GM12878 (cell line): ENCODE data around the gene FEM1B.

Source experiments
- CTCF ChIP-seq, 3 experiments: IDR thresholded peaks in 2 of 3; conservative IDR thresholded peaks in 1 of 3; 2 replicates each; pipeline ENCODE4 v1.5.1; 2011; ENCODE audit warnings: low read depth in 3 of 3, low read length in 3 of 3, mild to moderate bottlenecking in 3 of 3, control low read depth in 2 of 3, moderate library complexity in 2 of 3, inconsistent platforms in 1 of 3, mixed read lengths in 1 of 3; ENCODE audit not compliant: control insufficient read depth in 2 of 3, insufficient read depth in 1 of 3; ENCODE audit errors: extremely low read depth in 1 of 3
- EP300 ChIP-seq, 2 experiments: fragments of 150-350 bp in 1 of 2; IDR thresholded peaks; 2 replicates each; pipeline ENCODE4 v1.6.1; 2011 to 2012; ENCODE audit warnings: low read depth in 2 of 2, low read length in 2 of 2, borderline replicate concordance in 1 of 2, improper control_type of control experiment in 1 of 2, inconsistent platforms in 1 of 2; ENCODE audit not compliant: control insufficient read depth in 1 of 2
- EZH2 ChIP-seq: IDR thresholded peaks from 2 replicates; pipeline ENCODE4 v1.6.1; 2012; ENCODE audit warnings: low read depth, mild to moderate bottlenecking, control low read depth, inconsistent platforms, low read length, borderline replicate concordance; ENCODE audit not compliant: control insufficient read depth
- MAX ChIP-seq: IDR thresholded peaks from 2 replicates; pipeline ENCODE4 v1.6.1; 2012; ENCODE audit warnings: low read depth, low read length, improper control_type of control experiment
- RFX5 ChIP-seq: IDR thresholded peaks from 2 replicates; pipeline ENCODE4 v1.6.1; 2011; ENCODE audit warnings: low read depth, low read length, improper control_type of control experiment

- TF ChIP-seq EP300 (IDR thresholded peaks at IDR 0.05; ENCODE audit: borderline replicate concordance in 1 of 2, control insufficient read depth in 1 of 2, low read depth in 2 of 2, low read length in 2 of 2) (no peak), MAX (no peak), CTCF (IDR thresholded peaks at IDR 0.05 in 2 of 3, conservative IDR thresholded peaks at IDR 0.05 in 1 of 3; ENCODE audit: control insufficient read depth in 2 of 3, extremely low read depth in 1 of 3, insufficient read depth in 1 of 3, low read depth in 3 of 3, low read length in 3 of 3) (no peak), EZH2 (no peak), RFX5 (no peak)
Measured at GRCh38 chr15:68232449-68232848, 45.1 kb upstream of the FEM1B start.
